CD4-positive, alpha-beta T cell treated with Interleukin-2 at 100 ng/mL for 4 hours (primary cell): Measurements from ENCODE around the gene TMC8.

Experiments
- DNase-seq: peaks from one replicate; pipeline ENCODE4 v3.0.0-alpha.2; 2020; ENCODE audit warnings: low spot score

The TMC8 gene

GRCh38 chr17:78184351-78184750 lies 53.8 kb downstream of the TMC8 start:
- no peak for DNase-seq

- DNase-seq, result no peak
These were observed 54.3 kb downstream of the TMC8 start for GRCh38 chr17:78184868-78185267.

- no peak for DNase-seq
These were observed 55.6 kb downstream of the TMC8 start for GRCh38 chr17:78185981-78186691.

GRCh38 chr17:78186692-78187595 lies 56.4 kb downstream of the TMC8 start, which contains the start of the genes AFMID and TK1:
Gene AFMID, plus strand, starts transcription at chr17:78187362. Its CDS starts 9 bp downstream, at chr17:78187371.
Gene TK1, minus strand, starts transcription at chr17:78187052. Its CDS starts 58 bp downstream, at chr17:78186994.
- DNase-seq, result peak; percentile 87
